Endometrial microvascular endothelial cells (primary cell): ENCODE measurements around the gene TMEM120B. TPM values are rescaled to one million over a fixed set of nuclear protein-coding genes. Genes with fewer than 3 reads are reported as not detected.
"Not testable (repeated sequence)": the region's sequence is repeated elsewhere in the genome, so short reads cannot be mapped to it uniquely, and the experiment has no call there.

Experiments used
- in situ Hi-C: cut with HindIII; loops from 2 replicates; pipeline ENCODE4 v1.10.0; 2017; ENCODE audit warnings: low sequenced_read_pairs, low pct_unique_long_range_greater_than_20kb; ENCODE audit errors: inconsistent ontology term
- total RNA-seq: library from RNA; depleted of rRNA; stranded (reverse); fragments of >200 nt; gene quantifications from one replicate; pipeline ENCODE4 v1.2.3, GENCODE V29; 2015; ENCODE audit errors: inconsistent ontology term

Gene TMEM120B
- total RNA-seq, 1 donor from 2014 or later: 9.8 TPM

- in situ Hi-C loops: no loop called here
Observed at GRCh38 chr12:121731473-121731872, 18.9 kb downstream of the TMEM120B start.

- in situ Hi-C loops: no loop called here
Observed at GRCh38 chr12:121733849-121734248, 21.3 kb downstream of the TMEM120B start.

GRCh38 chr12:121738340-121738858, 25.8 kb downstream of the TMEM120B start:
- in situ Hi-C loops: no loop called here

- in situ Hi-C loops: no loop called here
Observed at GRCh38 chr12:121740847-121741246, 28.3 kb downstream of the TMEM120B start.

- in situ Hi-C loops: no loop called here
Observed at GRCh38 chr12:121741743-121742142, 29.2 kb downstream of the TMEM120B start.

GRCh38 chr12:121745545-121745944, 33.0 kb downstream of the TMEM120B start:
- in situ Hi-C loops: not testable (repeated sequence)

- in situ Hi-C loops: no loop called here
Observed at GRCh38 chr12:121748218-121748570, 35.6 kb downstream of the TMEM120B start.

- in situ Hi-C loops: no loop called here
Observed at GRCh38 chr12:121748571-121749265, 36.2 kb downstream of the TMEM120B start.

GRCh38 chr12:121749267-121749666, 36.7 kb downstream of the TMEM120B start:
- in situ Hi-C loops: no loop called here

GRCh38 chr12:121750507-121750955, 38.0 kb downstream of the TMEM120B start:
- in situ Hi-C loops: no loop called here

GRCh38 chr12:121751034-121751433, 38.5 kb downstream of the TMEM120B start:
- in situ Hi-C loops: no loop called here

GRCh38 chr12:121751749-121752351, 39.3 kb downstream of the TMEM120B start:
- in situ Hi-C loops: no loop called here

- in situ Hi-C loops: no loop called here
Observed at GRCh38 chr12:121753844-121754264, 41.3 kb downstream of the TMEM120B start.

- in situ Hi-C loops: no loop called here
Observed at GRCh38 chr12:121754836-121755235, 42.3 kb downstream of the TMEM120B start.

GRCh38 chr12:121755591-121755990, 43.0 kb downstream of the TMEM120B start:
- in situ Hi-C loops: no loop called here

- in situ Hi-C loops: not testable (repeated sequence)
Observed at GRCh38 chr12:121758536-121758935, 46.0 kb downstream of the TMEM120B start.

- in situ Hi-C loops: no loop called here
Observed at GRCh38 chr12:121762269-121762668, 49.7 kb downstream of the TMEM120B start.

- in situ Hi-C loops: no loop called here
Observed at GRCh38 chr12:121764808-121765207, 52.3 kb downstream of the TMEM120B start.

- in situ Hi-C loops: no loop called here
Observed at GRCh38 chr12:121765573-121765972, 53.0 kb downstream of the TMEM120B start.

- in situ Hi-C loops: no loop called here
Observed at GRCh38 chr12:121766290-121767039, 53.9 kb downstream of the TMEM120B start.
